Measurements from ENCODE around the gene INPP5A.

Gene INPP5A

DNA sequence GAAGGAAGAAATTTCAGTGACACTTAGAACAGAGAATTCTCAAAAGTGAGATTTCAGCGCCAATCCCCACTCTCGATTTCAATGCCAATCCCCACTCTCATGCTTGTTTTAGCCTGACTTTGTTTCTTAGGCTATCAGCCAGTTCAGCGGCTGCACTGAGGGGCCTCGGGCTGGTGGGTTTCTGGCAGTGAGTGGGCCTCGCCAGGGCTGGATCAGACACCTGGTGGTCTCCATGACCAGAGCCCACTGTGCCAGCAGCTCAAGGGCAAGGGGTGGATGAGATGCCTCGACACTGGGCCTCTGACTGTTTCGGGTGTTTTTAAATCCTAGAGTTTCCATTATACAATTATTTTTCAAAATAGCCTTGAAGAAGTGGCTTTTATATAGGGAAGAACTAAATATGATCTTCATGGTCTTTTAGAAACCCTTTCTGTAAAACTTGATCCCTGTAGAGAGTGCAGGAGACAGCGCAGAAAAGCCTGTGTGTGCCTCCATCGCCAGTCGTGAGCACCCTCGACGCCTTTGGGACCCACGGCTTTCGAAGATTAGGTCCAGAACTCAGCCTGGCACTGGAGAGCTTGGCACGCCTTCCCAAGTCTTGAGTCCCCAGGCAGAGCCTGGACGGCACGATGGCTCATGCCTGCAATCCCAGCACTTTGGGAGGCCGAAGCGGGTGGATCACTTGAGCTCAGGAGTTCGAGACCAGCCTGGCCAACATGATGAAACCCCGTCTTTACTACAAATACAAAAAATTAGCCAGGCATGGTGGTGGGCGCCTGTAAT is 76.2 kb downstream of the INPP5A start:
- TF ChIP-seq, protein P1, sequence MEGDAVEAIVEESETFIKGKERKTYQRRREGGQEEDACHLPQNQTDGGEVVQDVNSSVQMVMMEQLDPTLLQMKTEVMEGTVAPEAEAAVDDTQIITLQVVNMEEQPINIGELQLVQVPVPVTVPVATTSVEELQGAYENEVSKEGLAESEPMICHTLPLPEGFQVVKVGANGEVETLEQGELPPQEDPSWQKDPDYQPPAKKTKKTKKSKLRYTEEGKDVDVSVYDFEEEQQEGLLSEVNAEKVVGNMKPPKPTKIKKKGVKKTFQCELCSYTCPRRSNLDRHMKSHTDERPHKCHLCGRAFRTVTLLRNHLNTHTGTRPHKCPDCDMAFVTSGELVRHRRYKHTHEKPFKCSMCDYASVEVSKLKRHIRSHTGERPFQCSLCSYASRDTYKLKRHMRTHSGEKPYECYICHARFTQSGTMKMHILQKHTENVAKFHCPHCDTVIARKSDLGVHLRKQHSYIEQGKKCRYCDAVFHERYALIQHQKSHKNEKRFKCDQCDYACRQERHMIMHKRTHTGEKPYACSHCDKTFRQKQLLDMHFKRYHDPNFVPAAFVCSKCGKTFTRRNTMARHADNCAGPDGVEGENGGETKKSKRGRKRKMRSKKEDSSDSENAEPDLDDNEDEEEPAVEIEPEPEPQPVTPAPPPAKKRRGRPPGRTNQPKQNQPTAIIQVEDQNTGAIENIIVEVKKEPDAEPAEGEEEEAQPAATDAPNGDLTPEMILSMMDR (IDR thresholded peaks at IDR 0.05; ENCODE audit: low read depth, low read length, missing control alignments): no peak
- DNase-seq (ENCODE audit: low read depth): no peak
- no peak overlapping the region for H3K4me3 ChIP-seq (ENCODE audit: low read depth, low read length)

DNA sequence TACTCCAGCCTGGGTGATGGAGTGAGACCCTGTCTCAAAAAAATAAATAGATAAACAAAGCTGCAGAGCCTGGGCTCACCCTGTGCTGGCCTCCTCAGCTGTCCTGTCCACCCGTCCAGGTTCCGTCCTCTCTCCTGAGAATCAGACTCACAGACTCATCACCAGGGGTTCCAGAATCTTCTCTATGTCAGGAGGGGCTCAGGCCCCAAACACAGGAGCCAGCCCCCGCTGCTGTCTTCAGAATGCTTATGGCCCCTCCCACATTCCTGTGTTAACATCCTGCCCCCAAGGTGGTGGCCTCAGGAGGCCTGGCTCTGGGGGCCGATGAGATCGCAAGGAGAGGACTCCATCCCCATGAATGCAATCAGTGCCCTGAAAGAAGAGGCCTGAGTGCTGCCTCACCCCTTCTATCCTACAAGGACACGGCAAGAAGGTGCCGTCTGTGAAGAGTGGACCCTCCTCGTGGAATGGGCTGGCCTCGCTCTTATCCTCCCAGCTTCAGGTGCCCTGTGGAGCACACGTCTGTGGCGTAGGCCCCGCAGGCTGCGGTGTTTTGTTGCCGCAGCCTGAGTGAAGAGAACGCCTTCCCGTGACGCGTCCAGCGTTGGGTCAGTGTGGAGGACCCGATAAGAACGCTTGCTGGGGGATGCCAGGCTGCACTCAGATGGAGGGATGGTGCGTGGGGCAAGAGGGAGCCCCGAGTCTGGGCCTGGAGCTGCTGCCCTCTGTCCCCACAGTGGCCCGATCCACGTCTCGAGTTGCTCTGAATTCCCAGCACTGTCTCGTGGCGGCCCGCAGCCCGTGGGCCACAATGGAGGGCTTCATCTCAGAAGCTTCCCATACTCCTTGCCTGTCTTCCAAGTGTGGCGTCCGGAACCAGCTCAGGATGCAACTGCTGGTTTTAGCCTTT is 77.1 kb downstream of the INPP5A start:
- no peak overlapping the region for H3K4me3 ChIP-seq (ENCODE audit: low read depth, low read length)
- no peak for DNase-seq (ENCODE audit: low read depth)
- TF ChIP-seq, protein P1 (IDR thresholded peaks at IDR 0.05; ENCODE audit: low read depth, low read length, missing control alignments): no peak

DNA sequence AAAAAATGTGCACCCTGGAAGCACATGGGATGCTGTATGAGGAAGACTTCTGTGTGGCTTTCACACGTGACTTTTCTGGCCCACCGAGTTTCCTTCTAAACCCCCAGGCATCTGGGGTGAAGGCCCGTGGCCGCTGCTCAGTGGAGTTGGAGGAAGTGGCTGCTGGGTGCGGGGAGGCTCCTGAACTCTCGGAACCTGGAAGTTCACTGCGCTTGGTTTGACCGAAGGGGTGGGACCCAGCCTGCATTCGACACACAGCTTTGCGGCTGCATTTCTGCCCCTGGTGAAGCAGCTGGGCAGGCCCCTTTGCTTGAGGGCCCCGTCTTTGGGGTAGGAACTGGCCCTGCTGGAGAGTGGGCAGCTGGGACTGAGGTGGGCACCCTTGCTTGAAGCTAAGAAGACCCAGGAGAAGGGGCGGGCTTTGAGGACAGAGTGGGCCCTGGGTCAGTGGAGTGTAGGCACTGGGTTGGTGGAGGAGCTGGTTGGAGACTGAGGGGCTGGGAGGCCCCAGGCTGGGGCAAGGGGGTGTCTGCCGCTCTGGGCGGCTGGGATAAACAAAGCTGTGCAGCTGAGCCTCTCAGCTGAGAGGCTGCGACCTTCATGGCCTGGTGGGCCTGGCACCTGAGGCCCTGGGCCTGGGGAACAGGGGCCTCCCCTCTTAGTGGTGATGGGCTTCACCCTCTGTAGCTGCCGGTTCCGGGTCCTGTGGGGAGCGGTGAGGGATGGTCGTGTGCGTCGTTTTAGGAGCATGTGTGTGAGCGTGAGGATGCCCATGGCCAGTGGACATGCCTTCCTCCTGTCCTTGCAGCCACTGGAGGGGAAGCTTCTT is 78.0 kb downstream of the INPP5A start:
- no peak for DNase-seq (ENCODE audit: low read depth)
- TF ChIP-seq, protein P1 (IDR thresholded peaks at IDR 0.05; ENCODE audit: low read depth, low read length, missing control alignments): no peak
- H3K4me3 ChIP-seq (ENCODE audit: low read depth, low read length): no peak overlapping the region

DNA sequence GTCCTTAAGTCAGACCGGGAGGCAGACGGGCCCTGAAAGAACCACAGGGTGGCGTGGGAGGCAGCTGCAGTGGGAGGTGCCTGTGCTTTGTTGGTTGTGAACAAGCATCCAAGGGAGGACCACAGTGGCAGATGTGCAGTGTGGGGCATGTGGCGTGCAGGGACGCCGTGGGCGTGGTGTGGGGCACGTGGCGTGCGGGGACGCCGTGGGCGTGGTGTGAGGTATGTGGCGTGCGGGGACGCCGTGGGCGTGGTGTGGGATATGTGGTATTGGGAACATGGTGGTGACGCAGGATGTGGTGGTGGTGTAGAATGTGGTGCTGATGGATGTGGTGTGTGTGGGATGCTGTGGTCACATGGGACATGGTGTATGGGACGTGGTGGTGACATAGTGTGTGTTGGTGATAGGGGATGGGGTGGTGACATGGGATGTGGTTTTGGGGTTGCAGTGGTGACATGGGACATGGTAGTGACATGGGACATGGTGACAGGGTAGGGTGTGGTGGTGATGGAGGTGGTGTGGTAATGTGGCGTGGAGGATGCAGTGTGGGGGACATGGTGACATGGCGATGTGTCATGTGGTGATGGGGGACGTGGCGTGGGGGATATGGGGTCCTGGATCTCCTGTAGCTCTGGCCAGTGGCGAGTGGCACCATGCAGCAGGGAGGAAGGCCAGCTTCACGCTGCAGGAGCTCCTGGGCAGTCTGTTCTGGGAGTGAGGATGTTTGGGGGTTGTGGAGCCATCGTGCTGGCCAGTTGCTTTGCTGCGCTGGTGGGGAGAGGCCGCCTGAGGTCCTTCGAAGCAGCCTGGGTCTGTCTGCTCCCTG is 78.8 kb downstream of the INPP5A start:
- no peak for DNase-seq (ENCODE audit: low read depth)
- H3K4me3 ChIP-seq (ENCODE audit: low read depth, low read length): no peak overlapping the region
- TF ChIP-seq, protein P1 (IDR thresholded peaks at IDR 0.05; ENCODE audit: low read depth, low read length, missing control alignments): no peak

DNA sequence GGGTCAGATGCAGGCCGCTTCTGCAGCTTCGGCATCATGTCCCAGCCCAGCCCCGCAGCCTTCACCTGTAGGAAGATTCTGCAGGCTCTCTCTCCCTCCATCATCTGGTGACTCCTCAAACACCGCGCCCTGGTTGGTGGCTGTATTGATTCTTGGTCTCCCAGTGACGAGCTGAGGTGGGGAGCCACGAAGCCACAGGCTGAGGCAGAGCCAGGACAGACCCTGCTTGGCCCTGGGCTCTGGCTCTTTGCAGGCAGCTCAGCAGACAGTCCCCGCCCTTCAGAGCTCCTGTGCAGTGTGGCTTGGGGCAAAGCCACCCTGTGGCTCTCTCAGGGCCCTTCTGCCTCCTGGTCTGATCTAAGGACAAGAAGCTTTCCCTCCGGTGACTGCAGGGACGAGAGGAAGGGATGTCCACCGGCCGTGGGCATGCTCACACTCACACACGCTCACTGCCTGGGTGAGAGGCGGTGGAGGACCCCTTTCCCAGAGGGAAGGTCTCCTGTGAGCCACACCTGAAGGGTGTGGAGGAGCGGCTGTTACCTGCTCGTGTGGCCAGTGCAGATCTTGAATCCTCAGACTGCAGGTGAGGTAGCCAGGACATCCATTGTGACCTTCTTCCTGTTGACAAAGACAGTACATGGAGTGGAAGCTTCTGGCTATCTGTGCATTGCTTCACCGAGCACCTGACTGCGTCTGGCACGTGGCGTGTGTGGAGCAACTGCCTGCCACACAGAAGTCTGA is 79.6 kb downstream of the INPP5A start:
- H3K4me3 ChIP-seq (ENCODE audit: low read depth, low read length): no peak overlapping the region
- DNase-seq (ENCODE audit: low read depth): no peak
- TF ChIP-seq, protein P1 (IDR thresholded peaks at IDR 0.05; ENCODE audit: low read depth, low read length, missing control alignments): no peak

Measured in GM12864 (cell line).